Nucleus accumbens (tissue), 56 donors: ENCODE data around the gene CBLIF.
"Not testable (repeated sequence)": the region's sequence is repeated elsewhere in the genome, so short reads cannot be mapped to it uniquely, and the experiment has no call there.

ENCODE experiments used
- DNase-seq, 56 donors: peaks; one replicate each; lab custom pipeline; 2025; lab: John Stamatoyannopoulos, UW

Gene CBLIF

GRCh38 chr11:59801981-59802638, 43.2 kb downstream of the CBLIF start:
- DNase-seq = peak in 34 of 56 donors; percentile 3 to 67 (median 29)

GRCh38 chr11:59801160-59801706, 44.1 kb downstream of the CBLIF start:
- DNase-seq = peak in 1 of 56 donors; percentile 2

- DNase-seq = no peak
Measured at GRCh38 chr11:59800390-59801025, 44.8 kb downstream of the CBLIF start.

GRCh38 chr11:59794417-59794816, 50.9 kb downstream of the CBLIF start:
- DNase-seq = no peak

- DNase-seq = no peak
Measured at GRCh38 chr11:59792507-59792906, 52.8 kb downstream of the CBLIF start.

GRCh38 chr11:59791639-59792038, 53.7 kb downstream of the CBLIF start:
- no peak for DNase-seq

GRCh38 chr11:59787816-59788215, 57.5 kb downstream of the CBLIF start:
- no peak for DNase-seq

GRCh38 chr11:59787255-59787588, 58.1 kb downstream of the CBLIF start:
- no peak for DNase-seq

- DNase-seq = no peak
Measured at GRCh38 chr11:59785818-59786217, 59.5 kb downstream of the CBLIF start.

- DNase-seq = not testable (repeated sequence)
Measured at GRCh38 chr11:59784441-59784840, 60.9 kb downstream of the CBLIF start.

- DNase-seq = no peak
Measured at GRCh38 chr11:59783632-59784090, 61.6 kb downstream of the CBLIF start.

- no peak for DNase-seq
Measured at GRCh38 chr11:59782080-59782479, 63.2 kb downstream of the CBLIF start.

- DNase-seq = no peak
Measured at GRCh38 chr11:59779487-59779886, 65.8 kb downstream of the CBLIF start.
